ENCODE results near the gene NANS. TPM values are rescaled to one million over a fixed set of nuclear protein-coding genes. Genes with fewer than 3 reads are reported as not detected.

NANS gene
- total and polyA plus RNA-seq, 10 of the 15 experiments (the other 5 are each of a cell fraction or from before 2014, with no cell fraction given): 21.0 to 126 (median 52.3) TPM

GRCh38 chr9:98097836-98098235, 41.3 kb downstream of the NANS start (continued):
- TF ChIP-seq TARDBP (IDR thresholded peaks at IDR 0.05; ENCODE audit: borderline replicate concordance): no peak
- no peak for TF ChIP-seq RCOR1 (conservative IDR thresholded peaks at IDR 0.05; ENCODE audit: low read depth, low read length)
- no peak for TF ChIP-seq CTCF (IDR thresholded peaks at IDR 0.05 in 2 of 3, conservative IDR thresholded peaks at IDR 0.05 in 1 of 3; ENCODE audit: control insufficient read depth in 2 of 3, extremely low read depth in 1 of 3, insufficient read depth in 1 of 3, low read depth in 3 of 3, low read length in 3 of 3)
- 0 out of 2 replicates have a peak, but pooled peaks have one; percentile 40 for TF ChIP-seq CBX5 (IDR thresholded peaks at IDR 0.05; ENCODE audit: low read depth)
- no peak for TF ChIP-seq ZSCAN29 (IDR thresholded peaks at IDR 0.05)
- TF ChIP-seq ATF7 (IDR thresholded peaks at IDR 0.05; ENCODE audit: low read depth): no peak; the same call in 1 of the 2 replicates
- TF ChIP-seq SREBF1 (IDR thresholded peaks at IDR 0.05; ENCODE audit: low read length): no peak
- peak; percentile 65; the same call in 1 of the 2 replicates for TF ChIP-seq ZNF687 (IDR thresholded peaks at IDR 0.05)
- TF ChIP-seq STAT3 (IDR thresholded peaks at IDR 0.05; ENCODE audit: low read depth, low read length): no peak
- no peak for TF ChIP-seq IRF5 (IDR thresholded peaks at IDR 0.05; ENCODE audit: borderline replicate concordance)
- no peak for TF ChIP-seq TCF3 (IDR thresholded peaks at IDR 0.05; ENCODE audit: borderline replicate concordance, insufficient read depth, low read depth, low read length)
- no peak for TF ChIP-seq KAT2A (conservative IDR thresholded peaks at IDR 0.05; ENCODE audit: control insufficient read depth, low read depth, low read length)
- TF ChIP-seq SMARCA5 (IDR thresholded peaks at IDR 0.05): no peak
- TF ChIP-seq MEF2B (IDR thresholded peaks at IDR 0.05; ENCODE audit: partially characterized antibody, poor library complexity, severe bottlenecking): peak; percentile 43
- TF ChIP-seq FOXK2 (IDR thresholded peaks at IDR 0.05): no peak
- peak; percentile 74 for TF ChIP-seq IKZF1 (conservative IDR thresholded peaks at IDR 0.05)
- no peak for TF ChIP-seq GABPA (IDR thresholded peaks at IDR 0.05; ENCODE audit: low read depth)
- no peak for TF ChIP-seq ZBTB11 (CRISPR knock-in tag; IDR thresholded peaks at IDR 0.05)
- TF ChIP-seq JUNB (IDR thresholded peaks at IDR 0.05): no peak; the same call in 1 of the 2 replicates

Data from GM12878 (cell line).